Activated CD4-positive, alpha-beta memory T cell treated with anti-CD3 and anti-CD28 coated beads, Interleukin-2, amount 10 ng/mL, durations not matched to agents 7 days and 5 days (primary cell): ENCODE measurements around the gene ATF1. TPM values are rescaled to one million over a fixed set of nuclear protein-coding genes. Genes with fewer than 3 reads are reported as not detected.

Experiments
- CTCF ChIA-PET: fragments of 350-600 bp; sonication (Branson Sonifier 250); formaldehyde crosslinking; loops from one replicate; lab custom pipeline; 2021; ENCODE audit warnings: antibody characterized with exemption, inconsistent platforms; lab: Charles Lee
- POLR2A ChIA-PET: fragments of 350-600 bp; sonication (Branson Sonifier 250); formaldehyde crosslinking; loops from one replicate; lab custom pipeline; 2021; ENCODE audit warnings: antibody characterized with exemption; lab: Charles Lee
- DNase-seq: peaks from one replicate; pipeline ENCODE4 v3.0.0-alpha.2; 2020
- H3K27ac Mint-ChIP-seq: one replicate; pipeline ENCODE4 v1.8.0; 2021; ENCODE audit warnings: mild to moderate bottlenecking, mixed read lengths
- H3K27me3 Mint-ChIP-seq: one replicate; pipeline ENCODE4 v1.8.0; 2021; ENCODE audit warnings: mixed read lengths
- H3K36me3 Mint-ChIP-seq: one replicate; pipeline ENCODE4 v1.8.0; 2021; ENCODE audit warnings: low read depth, mixed read lengths
- H3K4me1 Mint-ChIP-seq: one replicate; pipeline ENCODE4 v1.8.0; 2021; ENCODE audit warnings: mixed read lengths
- H3K4me3 Mint-ChIP-seq: one replicate; pipeline ENCODE4 v1.8.0; 2021; ENCODE audit warnings: mild to moderate bottlenecking, mixed read lengths
- H3K9me3 Mint-ChIP-seq: one replicate; pipeline ENCODE4 v1.8.0; 2021; ENCODE audit warnings: mixed read lengths
- total RNA-seq, 2 experiments: library from RNA; stranded (reverse); gene quantifications; one replicate each; pipeline ENCODE4 v1.2.3, GENCODE V29; 2021

Gene ATF1
- 10 to 100 TPM; 44.0 to 48.3 TPM for total RNA-seq

DNA sequence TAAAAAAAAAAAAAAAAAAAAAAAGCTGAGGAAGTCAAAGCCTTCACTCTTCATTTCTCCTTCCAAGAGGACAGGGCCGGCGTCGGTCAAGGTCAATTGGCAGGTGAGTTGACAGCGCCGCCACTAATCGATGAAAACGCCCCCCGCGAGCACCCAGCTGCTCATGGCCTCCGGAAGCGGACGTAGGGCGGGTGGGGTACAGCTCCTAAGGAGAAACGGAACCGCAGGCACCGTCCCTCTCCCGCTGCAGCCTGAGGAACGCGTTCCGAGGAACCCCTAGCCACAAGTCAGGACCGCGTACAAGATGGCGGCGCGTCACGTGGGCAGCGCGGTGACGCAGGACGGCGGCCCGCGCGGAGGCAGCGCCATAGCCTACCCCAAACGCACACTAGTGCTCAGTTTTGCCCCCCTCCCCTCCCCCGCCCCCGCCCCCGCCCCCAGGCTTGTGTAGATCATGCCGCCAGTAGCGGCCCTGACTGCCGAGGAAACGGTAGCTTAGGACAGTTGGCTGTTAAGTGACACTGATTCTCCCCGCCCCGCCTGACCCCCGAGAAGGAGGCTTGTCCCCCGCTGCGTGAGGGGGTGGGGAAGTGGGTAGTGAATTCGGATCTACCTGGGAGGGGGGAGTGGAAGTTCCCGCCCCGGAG is at the start of gene ATF1:
Gene ATF1, plus strand, starts transcription at position 463 of the 647 bp plus-strand sequence. CDS start 16,045 bp downstream, outside the sequence.
- Mint-ChIP-seq H3K9me3 (no peaks in the 10 kb centered on the region), H3K27me3 (no peaks in the 10 kb centered on the region), H3K4me3 (peak within 1 kb of the TSS; percentile 79), H3K36me3 (peaks cover 25% of the 10 kb centered on the region), H3K4me1 (peaks cover 32% of the 10 kb centered on the region), H3K27ac (peak within 1 kb of the TSS; percentile 91)
- DNase-seq: peak; percentile 93
- CTCF ChIA-PET: interaction anchor here (0.7 to 2.5 kb wide), 16 partner anchors 10 to 288 kb away, joined by 3 to 25 read pairs (median 6); partner anchors contain the start of genes DIP2B and SLC11A2
- POLR2A ChIA-PET: interaction anchor here (0.5 to 3.1 kb wide), 30 partner anchors 9 to 738 kb away, joined by 3 to 40 read pairs (median 6); partner anchors contain the start of genes BIN2, COX14, CSRNP2 and DAZAP2

DNA sequence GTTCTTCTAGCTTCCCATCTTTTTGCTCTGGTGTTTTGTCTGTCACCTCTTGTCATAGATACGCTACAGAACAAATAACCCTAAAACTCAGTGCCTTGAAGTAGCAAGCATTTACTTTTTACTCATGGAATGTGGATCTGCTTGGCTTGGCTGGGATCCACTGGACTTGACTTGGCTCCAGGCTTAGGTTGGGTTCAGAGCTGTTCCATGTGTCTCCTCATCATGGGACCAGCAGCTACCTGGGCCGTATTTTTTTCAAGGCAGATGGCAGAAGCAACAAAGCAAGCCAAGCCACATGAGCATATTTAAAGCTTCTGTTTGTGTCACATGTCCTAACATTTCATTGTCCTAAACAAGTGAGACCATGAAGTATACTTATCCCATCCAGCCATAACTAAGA is 48.7 kb upstream of the ATF1 start:
- POLR2A ChIA-PET: no interaction called here

DNA sequence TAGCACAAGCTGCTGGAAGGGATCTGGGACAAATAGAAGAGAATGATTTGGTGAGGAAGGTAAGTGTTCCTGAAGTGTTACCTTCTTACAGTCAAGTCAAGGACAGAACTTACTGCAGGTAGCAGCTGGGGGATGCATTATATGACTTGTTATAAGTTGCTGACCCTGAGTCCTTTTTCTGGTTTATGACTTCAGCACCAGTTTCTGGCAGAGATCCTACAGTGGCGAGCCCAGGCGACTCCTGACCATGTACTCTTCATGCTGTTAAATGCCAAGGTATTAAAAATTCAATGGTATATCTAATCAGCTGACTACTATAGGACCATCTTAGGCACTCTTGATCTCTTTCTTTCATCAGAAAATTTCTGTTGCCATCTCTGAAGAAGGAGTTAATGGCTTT is 45.1 kb upstream of the ATF1 start:
- Mint-ChIP-seq H3K36me3 (peaks cover 18% of the 10 kb centered on the region), H3K4me3 (no peak overlapping the region), H3K9me3 (no peaks in the 10 kb centered on the region), H3K27me3 (no peaks in the 10 kb centered on the region), H3K4me1 (no peaks in the 10 kb centered on the region), H3K27ac (no peak overlapping the region)
- CTCF ChIA-PET: no interaction called here
- POLR2A ChIA-PET: no interaction called here
- no peak for DNase-seq

More for the DNA sequence above, 48.7 kb upstream of the ATF1 start:
- CTCF ChIA-PET: interaction anchor here (0.6 kb wide), 1 partner anchor 90 kb away, joined by 3 read pairs; no protein-coding TSS in a partner anchor
- H3K9me3 Mint-ChIP-seq: no peaks in the 10 kb centered on the region
- H3K36me3 Mint-ChIP-seq: peaks cover 17% of the 10 kb centered on the region
- H3K4me1 Mint-ChIP-seq: no peaks in the 10 kb centered on the region
- no peak overlapping the region for H3K4me3 Mint-ChIP-seq
- no peak overlapping the region for H3K27ac Mint-ChIP-seq
- no peak for DNase-seq
- H3K27me3 Mint-ChIP-seq: no peaks in the 10 kb centered on the region

DNA sequence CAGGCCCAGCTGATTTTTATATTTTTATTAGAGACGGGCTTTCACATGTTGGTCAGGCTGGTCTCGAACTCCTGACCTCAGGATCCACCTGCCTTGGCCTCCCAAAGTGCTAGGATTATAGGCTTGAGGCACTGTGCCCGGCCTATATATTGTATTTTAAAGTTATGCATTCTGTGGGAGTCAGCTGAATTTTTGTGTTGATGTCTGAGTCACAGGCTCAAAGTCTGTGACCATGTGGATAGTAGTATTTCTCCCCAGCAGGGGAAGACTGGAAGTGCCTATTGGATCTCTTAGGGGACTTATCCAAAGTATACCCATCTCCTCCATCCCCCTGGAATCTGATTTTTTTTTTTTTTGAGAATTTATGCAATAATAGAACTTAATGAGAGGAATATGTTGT is 43.8 kb upstream of the ATF1 start:
- CTCF ChIA-PET: no interaction called here
- no peak for DNase-seq
- H3K27ac Mint-ChIP-seq: no peak overlapping the region
- peaks cover 26% of the 10 kb centered on the region for H3K36me3 Mint-ChIP-seq
- no peaks in the 10 kb centered on the region for H3K27me3 Mint-ChIP-seq
- no peaks in the 10 kb centered on the region for H3K9me3 Mint-ChIP-seq
- no peaks in the 10 kb centered on the region for H3K4me1 Mint-ChIP-seq
- no peak overlapping the region for H3K4me3 Mint-ChIP-seq
- POLR2A ChIA-PET: no interaction called here

DNA sequence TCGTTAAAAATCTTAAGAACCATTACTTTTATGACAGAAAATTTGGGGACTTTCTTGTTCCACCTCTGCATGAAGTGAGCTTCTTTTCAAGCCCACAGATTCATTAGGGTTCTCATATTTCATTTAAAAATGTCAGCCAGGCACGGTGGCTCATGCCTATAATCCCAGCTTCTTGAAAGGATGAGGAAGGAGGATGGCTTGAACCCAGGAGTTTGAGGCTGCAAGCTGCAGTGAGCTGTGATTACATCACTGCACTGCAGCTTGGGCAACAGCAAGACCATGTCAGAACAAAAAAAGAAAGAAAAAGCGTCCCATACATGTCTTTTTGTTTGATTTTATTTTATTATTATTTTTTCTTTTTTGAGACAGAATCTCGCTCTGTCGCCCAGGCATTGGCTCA is 43.4 kb upstream of the ATF1 start:
- peaks cover 28% of the 10 kb centered on the region for H3K36me3 Mint-ChIP-seq
- no peak overlapping the region for H3K27ac Mint-ChIP-seq
- H3K9me3 Mint-ChIP-seq: no peaks in the 10 kb centered on the region
- H3K4me1 Mint-ChIP-seq: no peaks in the 10 kb centered on the region
- POLR2A ChIA-PET: no interaction called here
- CTCF ChIA-PET: no interaction called here
- no peak for DNase-seq
- H3K4me3 Mint-ChIP-seq: no peak overlapping the region
- no peaks in the 10 kb centered on the region for H3K27me3 Mint-ChIP-seq

DNA sequence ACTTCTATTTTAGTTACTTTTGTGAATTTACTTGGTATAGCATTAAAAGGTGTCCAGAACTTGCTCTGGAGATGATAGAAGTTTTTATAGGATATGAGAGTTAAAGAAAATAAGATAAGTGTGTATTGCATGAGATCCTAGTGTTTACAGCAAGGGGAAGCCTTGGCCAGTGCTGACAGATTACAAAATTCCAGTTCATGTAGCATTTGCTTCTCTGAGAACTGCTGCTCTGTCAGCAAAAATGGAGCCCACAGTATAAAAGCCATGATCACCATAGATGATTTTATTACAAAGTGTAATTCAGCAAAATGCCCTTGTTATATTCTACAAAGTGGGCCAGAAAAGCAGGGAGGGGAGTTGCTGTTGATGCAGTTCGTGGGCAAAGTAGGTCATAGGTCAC is 40.0 kb upstream of the ATF1 start:
- DNase-seq: no peak
- no peak overlapping the region for H3K27ac Mint-ChIP-seq
- no peak overlapping the region for H3K4me3 Mint-ChIP-seq
- H3K4me1 Mint-ChIP-seq: no peaks in the 10 kb centered on the region
- CTCF ChIA-PET: interaction anchor here (0.5 kb wide), 1 partner anchor 202 kb away, joined by 3 read pairs; no protein-coding TSS in a partner anchor
- H3K27me3 Mint-ChIP-seq: no peaks in the 10 kb centered on the region
- H3K9me3 Mint-ChIP-seq: no peaks in the 10 kb centered on the region
- peaks cover 34% of the 10 kb centered on the region for H3K36me3 Mint-ChIP-seq
- POLR2A ChIA-PET: no interaction called here

DNA sequence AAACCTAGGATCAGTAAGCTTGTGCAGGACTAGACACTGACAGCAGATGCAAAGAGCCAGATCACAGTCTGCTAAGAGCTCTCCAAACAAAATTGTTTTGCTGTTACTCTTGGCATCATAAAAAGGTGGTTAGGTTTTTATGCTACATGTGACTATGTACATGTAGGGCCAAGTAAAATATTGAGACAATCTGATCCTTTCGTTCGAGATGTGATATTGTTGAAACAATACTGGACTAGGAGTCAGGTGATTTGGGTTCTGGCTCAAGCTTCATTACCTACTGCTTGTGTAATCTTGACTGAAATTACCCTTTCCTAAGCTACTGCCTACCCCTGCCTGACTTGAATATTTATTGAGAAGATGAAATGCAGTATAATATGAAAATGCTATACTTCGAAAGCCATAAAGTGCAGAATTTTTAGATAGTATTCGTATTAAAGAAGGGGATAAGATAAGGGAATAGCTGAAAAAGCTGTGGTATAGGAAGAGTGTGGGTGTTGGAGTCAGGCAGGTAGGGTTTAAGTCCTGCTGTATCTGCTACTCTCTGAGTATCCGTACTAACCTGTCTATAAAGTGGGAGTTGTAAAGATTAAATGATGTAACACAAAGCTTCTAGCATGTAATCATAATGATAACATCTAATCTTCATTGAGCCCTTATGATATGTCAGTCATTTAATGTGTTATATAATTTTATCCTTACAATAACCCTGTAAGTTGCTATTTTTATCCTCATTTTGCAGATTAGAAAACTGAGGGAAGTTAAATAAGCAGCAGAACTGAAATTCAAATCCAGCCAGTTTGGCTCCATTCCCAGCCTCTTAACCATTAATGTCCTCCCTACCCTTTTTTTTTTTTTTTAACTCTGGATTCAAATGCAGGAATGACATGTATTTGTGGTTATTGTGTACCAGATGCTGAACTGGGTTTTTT is 38.6 kb upstream of the ATF1 start:
- H3K36me3 Mint-ChIP-seq: peaks cover 43% of the 10 kb centered on the region
- no peaks in the 10 kb centered on the region for H3K27me3 Mint-ChIP-seq
- H3K27ac Mint-ChIP-seq: no peak overlapping the region
- ChIA-PET CTCF (no interaction called here), POLR2A (no interaction called here)
- DNase-seq: no peak
- no peaks in the 10 kb centered on the region for H3K9me3 Mint-ChIP-seq
- H3K4me3 Mint-ChIP-seq: no peak overlapping the region
- no peaks in the 10 kb centered on the region for H3K4me1 Mint-ChIP-seq

DNA sequence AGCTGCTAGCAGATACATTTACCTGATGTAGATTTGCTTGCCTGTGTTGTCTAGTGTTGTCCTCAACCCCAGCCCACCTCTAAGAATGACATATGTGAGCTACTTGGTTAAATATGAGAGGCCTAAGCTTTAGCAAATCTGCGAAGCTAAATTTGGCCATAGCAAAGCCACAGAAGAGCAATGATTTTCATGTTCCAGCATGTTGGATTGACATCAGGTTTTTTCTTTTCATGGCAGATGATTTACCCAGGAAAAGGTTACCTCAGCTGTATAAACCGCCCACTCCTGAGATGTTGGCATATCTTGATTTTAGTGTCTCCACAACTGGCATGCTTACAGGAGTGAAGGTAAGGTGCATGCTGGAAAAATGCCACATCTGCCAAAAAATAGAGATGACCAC is 36.4 kb upstream of the ATF1 start:
- Mint-ChIP-seq H3K4me1 (no peaks in the 10 kb centered on the region), H3K4me3 (no peak overlapping the region), H3K9me3 (no peaks in the 10 kb centered on the region), H3K36me3 (peaks cover 47% of the 10 kb centered on the region), H3K27me3 (no peaks in the 10 kb centered on the region), H3K27ac (no peak overlapping the region)
- CTCF ChIA-PET: interaction anchor here (1.6 kb wide), 1 partner anchor 223 kb away, joined by 5 read pairs; the partner anchor contains the start of gene DIP2B
- DNase-seq: no peak
- POLR2A ChIA-PET: no interaction called here

DNA sequence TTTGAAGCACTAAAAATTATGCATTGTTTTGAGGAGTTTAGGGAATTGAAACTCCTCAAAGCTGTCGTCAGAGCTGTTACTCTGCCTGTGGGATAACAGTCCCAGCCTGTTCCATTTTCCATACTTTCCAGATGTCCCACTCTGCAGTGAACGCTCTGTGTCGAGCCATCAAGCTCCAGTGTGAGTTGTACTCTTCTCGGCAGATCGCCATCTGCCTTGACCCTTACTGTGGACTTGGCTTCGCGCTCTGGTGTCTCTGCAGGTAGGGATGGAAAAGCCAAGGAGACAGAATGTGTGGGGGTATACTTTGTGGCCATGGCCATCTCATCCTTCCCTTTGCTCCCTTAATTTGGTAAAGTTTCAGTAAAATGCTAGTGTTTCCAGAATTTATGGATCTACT is 35.5 kb upstream of the ATF1 start:
- ChIA-PET CTCF (no interaction called here), POLR2A (no interaction called here)
- peaks cover 42% of the 10 kb centered on the region for H3K36me3 Mint-ChIP-seq
- no peaks in the 10 kb centered on the region for H3K9me3 Mint-ChIP-seq
- H3K27me3 Mint-ChIP-seq: no peaks in the 10 kb centered on the region
- DNase-seq: no peak
- no peaks in the 10 kb centered on the region for H3K4me1 Mint-ChIP-seq
- no peak overlapping the region for H3K27ac Mint-ChIP-seq
- H3K4me3 Mint-ChIP-seq: no peak overlapping the region

DNA sequence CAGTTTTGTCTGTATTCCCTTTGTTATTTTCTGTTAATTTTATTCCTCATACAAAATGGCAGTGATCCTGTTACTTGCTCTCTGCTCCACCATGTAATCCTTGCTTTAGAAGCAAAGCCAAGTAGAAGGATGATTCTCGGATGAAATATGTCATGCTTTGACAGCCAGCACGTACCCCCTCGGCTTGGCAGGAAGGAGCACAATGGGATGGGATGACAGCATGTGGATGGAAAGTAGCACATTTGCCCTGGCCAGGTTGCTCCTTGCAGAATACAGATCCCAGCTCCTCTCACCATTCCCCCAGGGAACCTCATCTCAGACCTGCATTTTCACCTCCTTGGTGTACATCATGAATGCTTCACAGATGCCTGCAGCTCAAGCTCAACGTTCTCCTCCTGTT is 35.1 kb upstream of the ATF1 start:
- Mint-ChIP-seq H3K4me3 (no peak overlapping the region), H3K4me1 (no peaks in the 10 kb centered on the region), H3K36me3 (peaks cover 44% of the 10 kb centered on the region), H3K9me3 (no peaks in the 10 kb centered on the region), H3K27ac (no peak overlapping the region), H3K27me3 (no peaks in the 10 kb centered on the region)
- POLR2A ChIA-PET: no interaction called here
- CTCF ChIA-PET: no interaction called here
- DNase-seq: no peak

DNA sequence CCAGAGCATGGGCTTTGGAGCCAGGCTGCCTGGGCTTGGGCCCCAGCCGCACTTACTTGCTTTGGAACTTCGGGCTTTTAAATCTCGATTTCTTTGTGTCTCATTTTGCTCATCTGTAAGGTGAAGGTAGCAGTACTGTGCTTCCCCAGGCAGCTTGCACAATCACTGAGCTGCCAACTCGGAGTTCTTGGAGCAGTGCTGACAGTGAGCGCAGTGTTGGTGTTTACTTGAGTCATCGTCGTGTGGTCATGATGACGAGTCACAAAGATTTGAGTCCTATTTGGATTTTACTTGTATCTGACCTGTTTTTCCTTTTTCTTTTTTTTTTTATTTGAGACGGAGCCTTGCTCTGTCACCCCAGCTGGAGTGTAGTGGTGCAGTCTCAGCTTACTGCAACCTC is 31.3 kb upstream of the ATF1 start:
- no peak overlapping the region for H3K4me3 Mint-ChIP-seq
- H3K27ac Mint-ChIP-seq: no peak overlapping the region
- CTCF ChIA-PET: no interaction called here
- POLR2A ChIA-PET: no interaction called here
- no peaks in the 10 kb centered on the region for H3K27me3 Mint-ChIP-seq
- peaks cover 45% of the 10 kb centered on the region for H3K36me3 Mint-ChIP-seq
- no peak for DNase-seq
- no peaks in the 10 kb centered on the region for H3K9me3 Mint-ChIP-seq
- no peaks in the 10 kb centered on the region for H3K4me1 Mint-ChIP-seq

DNA sequence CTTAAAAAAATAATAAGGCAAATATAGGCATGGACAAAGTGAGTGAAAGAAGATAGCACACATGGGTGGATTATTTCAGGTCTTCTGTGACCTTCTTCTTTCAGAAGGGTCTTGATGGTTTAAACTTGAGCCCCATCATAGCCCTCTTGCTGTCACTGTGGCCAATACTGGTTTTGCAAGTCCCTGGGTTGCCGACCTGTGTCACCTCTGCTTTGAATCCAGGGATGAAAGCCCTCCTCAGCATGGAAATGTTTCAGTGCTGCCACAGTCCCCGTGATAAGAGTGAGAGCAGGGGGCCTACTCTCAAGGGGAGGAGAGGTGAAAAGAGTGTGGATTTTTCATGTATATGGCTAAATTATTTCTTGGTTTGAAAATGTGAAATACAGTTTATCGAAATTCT is 30.2 kb upstream of the ATF1 start:
- H3K9me3 Mint-ChIP-seq: no peaks in the 10 kb centered on the region
- DNase-seq: no peak
- ChIA-PET CTCF (no interaction called here), POLR2A (no interaction called here)
- H3K27me3 Mint-ChIP-seq: no peaks in the 10 kb centered on the region
- H3K4me1 Mint-ChIP-seq: no peaks in the 10 kb centered on the region
- no peak overlapping the region for H3K27ac Mint-ChIP-seq
- H3K4me3 Mint-ChIP-seq: no peak overlapping the region
- H3K36me3 Mint-ChIP-seq: peaks cover 41% of the 10 kb centered on the region
